GM12878 (cell line): ENCODE results near the gene SHISA9. TPM values are rescaled to one million over a fixed set of nuclear protein-coding genes. Genes with fewer than 3 reads are reported as not detected.

Experiments used
- ATAC-seq: fragments of 200-7000 bp; cut with Tn5 transposase; 3 replicates; pipeline ENCODE4 v1.9.1; 2020; ENCODE audit warnings: mild to moderate bottlenecking, moderate library complexity
- BruUV-seq: library from RNA; stranded (reverse); fragments of 400-500 nt; replicated peaks from 2 replicates; lab custom pipeline; 2021; lab: Mats Ljungman, UMichigan
- CTCF ChIA-PET: fragments of 300-600 bp; sonication (Branson Sonifier 250); formaldehyde crosslinking; extraction: SDS; loops from one replicate; lab custom pipeline; 2021; ENCODE audit warnings: inconsistent platforms; lab: Yijun Ruan, JAX
- POLR2A ChIA-PET: fragments of 350-600 bp; formaldehyde crosslinking; extraction: SDS; loops from one replicate; lab custom pipeline; 2021; ENCODE audit warnings: inconsistent platforms; lab: Charles Lee
- RAD21 ChIA-PET: fragments of 300-600 bp; sonication (Branson Sonifier 250); formaldehyde crosslinking; loops from one replicate; lab custom pipeline; 2023; ENCODE audit warnings: antibody characterized with exemption; ENCODE audit not compliant: unreplicated experiment; lab: Charles Lee
- SMC1A ChIA-PET: fragments of 300-600 bp; sonication (Branson Sonifier 250); formaldehyde crosslinking; loops from one replicate; lab custom pipeline; 2023; ENCODE audit not compliant: unreplicated experiment, uncharacterized antibody; lab: Charles Lee
- DNase-seq: peaks from one replicate; pipeline ENCODE4 v3.0.0-alpha.2; 2011; ENCODE audit warnings: low read depth, low spot score
- FAIRE-seq: peaks from 3 replicates; lab custom pipeline; 2011; peaks lifted over from hg19 to GRCh38; lab: Jason Lieb, UNC
- H2AFZ ChIP-seq: 2 replicates; pipeline ENCODE4 v1.6.0; 2011; ENCODE audit warnings: low read depth, low read length, control low read depth; ENCODE audit not compliant: control insufficient read depth
- H3K27ac ChIP-seq: 2 replicates; pipeline ENCODE4 v1.5.1; 2011; ENCODE audit warnings: control low read depth; ENCODE audit not compliant: control insufficient read depth, insufficient read depth
- H3K27me3 ChIP-seq, 2 experiments: replicated peaks in 1 of 2; 2 replicates each; pipeline versions ENCODE4 v1.6.0 to v1.6.1; 2011; ENCODE audit warnings: low read length in 1 of 2; ENCODE audit not compliant: control insufficient read depth in 2 of 2, insufficient read depth in 2 of 2
- H3K36me3 ChIP-seq, 2 experiments: 2 replicates each; pipeline ENCODE4 v1.5.1; 2011; ENCODE audit warnings: low read length in 1 of 2; ENCODE audit not compliant: control insufficient read depth in 2 of 2, insufficient read depth in 2 of 2
- H3K4me1 ChIP-seq: 2 replicates; pipeline ENCODE4 v1.6.1; 2011; ENCODE audit warnings: mild to moderate bottlenecking, low read length, moderate library complexity, mixed read lengths; ENCODE audit not compliant: control insufficient read depth, insufficient read depth
- H3K4me2 ChIP-seq: 2 replicates; pipeline ENCODE4 v1.6.0; 2011; ENCODE audit warnings: control low read depth; ENCODE audit not compliant: control insufficient read depth, insufficient read depth
- H3K4me3 ChIP-seq: fragments of 200-600 bp; sonication (generic); 2 replicates; pipeline ENCODE4 v1.5.1; 2016
- H3K79me2 ChIP-seq: 2 replicates; pipeline ENCODE4 v1.6.0; 2011; ENCODE audit warnings: low read length; ENCODE audit not compliant: control insufficient read depth, insufficient read depth
- H3K9ac ChIP-seq: 2 replicates; pipeline ENCODE4 v1.8.0; 2011; ENCODE audit warnings: low read length, control low read depth, mixed read lengths; ENCODE audit not compliant: control insufficient read depth, insufficient read depth
- H3K9me3 ChIP-seq: replicated peaks from 3 replicates; pipeline ENCODE4 v1.5.1; 2011; ENCODE audit warnings: mild to moderate bottlenecking, low read length; ENCODE audit not compliant: control insufficient read depth, insufficient read depth
- H4K20me1 ChIP-seq: 2 replicates; pipeline ENCODE4 v1.6.0; 2011; ENCODE audit not compliant: control insufficient read depth, insufficient read depth
- SUZ12 ChIP-seq: fragments of 200-600 bp; sonication (generic); IDR thresholded peaks from one replicate; pipeline ENCODE4 v1.6.1; 2018; ENCODE audit warnings: antibody characterized with exemption, mild to moderate bottlenecking; ENCODE audit not compliant: unreplicated experiment
- ZNF592 ChIP-seq: fragments of 450-650 bp; IDR thresholded peaks from 2 replicates; pipeline ENCODE4 v1.6.1; 2017; ENCODE audit warnings: mild to moderate bottlenecking, moderate library complexity
- WGBS: methylation state at CpG from one replicate; pipeline ENCODE4 v1.1.6; 2016; ENCODE audit warnings: low lambda C conversion rate; ENCODE audit not compliant: insufficient replicate concordance, insufficient coverage; ENCODE audit errors: missing lambda C conversion rate; 5-methylcytosine and 5-hydroxymethylcytosine counted together
- in situ Hi-C: fragments of 300-500 bp; cut with MboI; formaldehyde crosslinking; loops from 9 replicates; pipeline ENCODE4 v1.14.3; 2018; ENCODE audit warnings: mixed read lengths
- intact Hi-C: fragments of 100-400 bp; cut with micrococcal nuclease; formaldehyde crosslinking; loops from one replicate; pipeline ENCODE4 v1.14.2; 2022; ENCODE audit not compliant: unreplicated experiment
- polyA plus RNA-seq, 11 experiments: library from polyadenylated mRNA; depleted of rRNA in 4 of 11; unstranded in 6 of 11; stranded (reverse) in 5 of 11; fragments of >200 nt; fragmentation: Nextera tagmentation in 4 of 11; fragmentation: Illumina TruSeq in 1 of 11; extraction: Ambion mirVana in 4 of 11; extraction: Trizol in 1 of 11; gene quantifications; 1 replicate in 1 of 11; 2 replicates in 10 of 11; pipeline versions ENCODE4 v1.2.1 to v1.2.3, GENCODE V29; 2011 to 2016; ENCODE audit warnings: inconsistent platforms in 2 of 11, missing spikeins in 2 of 11, low read depth in 1 of 11
- total RNA-seq, 4 experiments: library from RNA; depleted of rRNA in 3 of 4; stranded (reverse); fragments of >200 nt in 3 of 4; fragmentation: Illumina TruSeq in 1 of 4; extraction: Trizol in 1 of 4; gene quantifications; 2 replicates each; pipeline versions ENCODE4 v1.2.1 to v1.2.3, GENCODE V29; 2013 to 2021

SHISA9 gene
- total and polyA plus RNA-seq, 10 of the 15 experiments (the other 5 are each of a cell fraction or from before 2014, with no cell fraction given) = 0.03 to 25.5 (median 0.07) TPM

DNA sequence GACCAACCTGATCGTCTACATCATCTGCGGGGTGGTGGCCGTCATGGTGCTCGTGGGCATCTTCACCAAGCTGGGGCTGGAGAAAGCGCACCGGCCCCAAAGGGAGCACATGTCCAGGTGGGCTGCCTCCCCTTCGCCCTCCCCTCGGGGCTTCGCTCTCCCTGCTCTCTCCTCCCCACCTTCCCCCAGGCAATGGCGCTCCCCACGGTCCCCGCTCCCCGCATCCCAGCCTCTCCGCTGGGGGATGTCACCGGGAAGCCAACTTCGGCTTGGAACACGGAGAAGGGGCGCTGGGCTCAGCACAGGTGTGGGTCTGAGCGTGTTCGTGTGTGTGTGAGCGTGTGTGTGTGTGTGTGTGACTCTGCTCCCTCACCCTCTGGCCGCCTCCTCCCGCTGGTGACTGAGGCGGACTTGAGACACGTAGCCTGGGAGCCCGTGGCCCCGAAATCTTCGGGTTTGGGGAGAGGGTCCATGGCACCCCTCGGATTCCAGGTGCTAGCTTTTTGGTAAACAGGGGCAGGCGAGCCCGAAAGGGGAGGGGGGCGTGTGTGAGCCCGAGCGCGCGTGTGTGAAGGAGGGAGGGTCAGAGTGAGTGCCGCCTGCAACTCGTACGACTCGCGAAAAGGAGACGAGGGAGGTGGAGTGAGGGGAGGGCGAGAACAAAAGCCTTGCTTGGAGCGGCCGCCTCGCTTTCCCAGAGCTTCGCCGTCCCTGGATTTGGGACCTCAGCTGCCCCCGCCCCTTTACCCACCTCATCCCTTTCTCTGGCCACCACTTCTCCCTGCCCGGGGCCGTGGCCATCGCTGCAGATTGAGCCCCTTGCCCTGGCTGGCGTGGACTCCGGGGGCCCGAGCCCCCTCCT is 1.3 kb downstream of the SHISA9 start:
- H3K27me3 ChIP-seq = peaks cover 18 to 19% of the 10 kb centered on the region in 2 experiments
- ChIA-PET CTCF (no interaction called here), POLR2A (no interaction called here), RAD21 (interaction anchor here (0.9 to 2.3 kb wide), 4 partner anchors 154 to 532 kb away, joined by 3 to 8 read pairs (median 4); no protein-coding TSS in a partner anchor), SMC1A (interaction anchor here (0.5 to 1.8 kb wide), 3 partner anchors 146 to 159 kb away, joined by 3 to 6 read pairs (median 3); no protein-coding TSS in a partner anchor)
- no peaks in the 10 kb centered on the region for H3K36me3 ChIP-seq
- ATAC-seq = no peak
- FAIRE-seq = no peak
- TF ChIP-seq SUZ12 (peak; percentile 27), ZNF592 (no peak)
- WGBS = 8% methylated on average over 49 of the region's 55 CpGs
- intact Hi-C loops = no loop called here
- H3K4me3 ChIP-seq = no peak overlapping the region
- H3K4me2 ChIP-seq = no peak overlapping the region
- no TSS peak for BruUV-seq
- in situ Hi-C loops = no loop called here
- no peak for DNase-seq
- H4K20me1 ChIP-seq = no peaks in the 10 kb centered on the region
- H2AFZ ChIP-seq = no peak overlapping the region
- H3K9ac ChIP-seq = no peak overlapping the region
- no peak overlapping the region for H3K27ac ChIP-seq
- no peaks in the 10 kb centered on the region for H3K4me1 ChIP-seq
- H3K9me3 ChIP-seq = no peaks in the 10 kb centered on the region
- H3K79me2 ChIP-seq = no peaks in the 10 kb centered on the region
